SK-N-SH treated with all-trans-retinoic acid at 6 μM for 48 hours (cell line): ENCODE data around the gene CDYL.

Experiments
- BACH2 ChIP-seq: fragments of 250-450 bp; sonication (Bioruptor Pico); IDR thresholded peaks from 2 replicates; pipeline ENCODE4 v1.9.0; 2021; ENCODE audit warnings: mild to moderate bottlenecking, borderline replicate concordance
- CSDC2 ChIP-seq: fragments of 250-450 bp; sonication (Bioruptor Pico); IDR thresholded peaks from 2 replicates; pipeline ENCODE4 v1.5.0; 2020; ENCODE audit warnings: mild to moderate bottlenecking, moderate library complexity
- PPARA ChIP-seq: fragments of 250-450 bp; sonication (Bioruptor Pico); IDR thresholded peaks from 2 replicates; pipeline ENCODE4 v1.5.0; 2020; ENCODE audit warnings: mild to moderate bottlenecking, borderline replicate concordance
- ZFP3 ChIP-seq: fragments of 250-450 bp; sonication (Bioruptor Pico); IDR thresholded peaks from 2 replicates; pipeline ENCODE4 v1.5.0; 2020; ENCODE audit warnings: mild to moderate bottlenecking, moderate library complexity
- ZFP30 ChIP-seq: fragments of 450-650 bp; formaldehyde crosslinking; IDR thresholded peaks from 2 replicates; pipeline ENCODE4 v1.5.0; 2022; ENCODE audit warnings: mild to moderate bottlenecking, moderate library complexity
- TF ChIP-seq, protein P1 (sequence below): fragments of 250-450 bp; sonication (Bioruptor Pico); IDR thresholded peaks from 2 replicates; pipeline ENCODE4 v1.8.0; 2020; ENCODE audit warnings: mild to moderate bottlenecking, moderate library complexity, borderline replicate concordance

DNA sequence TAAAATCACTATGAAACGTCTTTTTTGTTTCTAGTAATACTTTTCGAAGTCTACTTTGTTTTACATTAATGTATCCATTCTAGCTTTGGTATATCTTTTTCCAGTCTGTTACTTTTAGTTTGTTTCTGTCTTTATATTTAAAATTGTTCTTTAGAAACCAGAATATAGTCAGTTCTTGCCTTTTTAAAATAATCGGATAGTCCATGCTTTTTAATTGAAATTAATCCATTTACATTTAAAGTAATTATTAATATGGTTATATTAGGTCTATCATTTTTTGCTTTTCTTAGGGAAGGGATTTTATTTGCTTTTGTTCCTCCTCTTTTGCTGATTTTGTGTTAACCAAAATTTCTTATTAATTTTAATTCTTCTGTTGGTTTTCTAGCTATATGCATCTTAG is 23.7 kb downstream of the CDYL start:
- no peak for TF ChIP-seq CSDC2 (CRISPR knock-in tag)
- TF ChIP-seq PPARA (CRISPR knock-in tag), result no peak
- TF ChIP-seq BACH2 (CRISPR knock-in tag), result no peak
- TF ChIP-seq ZFP30 (CRISPR knock-in tag), result no peak
- TF ChIP-seq ZFP3 (CRISPR knock-in tag), result no peak
- TF ChIP-seq, protein P1, sequence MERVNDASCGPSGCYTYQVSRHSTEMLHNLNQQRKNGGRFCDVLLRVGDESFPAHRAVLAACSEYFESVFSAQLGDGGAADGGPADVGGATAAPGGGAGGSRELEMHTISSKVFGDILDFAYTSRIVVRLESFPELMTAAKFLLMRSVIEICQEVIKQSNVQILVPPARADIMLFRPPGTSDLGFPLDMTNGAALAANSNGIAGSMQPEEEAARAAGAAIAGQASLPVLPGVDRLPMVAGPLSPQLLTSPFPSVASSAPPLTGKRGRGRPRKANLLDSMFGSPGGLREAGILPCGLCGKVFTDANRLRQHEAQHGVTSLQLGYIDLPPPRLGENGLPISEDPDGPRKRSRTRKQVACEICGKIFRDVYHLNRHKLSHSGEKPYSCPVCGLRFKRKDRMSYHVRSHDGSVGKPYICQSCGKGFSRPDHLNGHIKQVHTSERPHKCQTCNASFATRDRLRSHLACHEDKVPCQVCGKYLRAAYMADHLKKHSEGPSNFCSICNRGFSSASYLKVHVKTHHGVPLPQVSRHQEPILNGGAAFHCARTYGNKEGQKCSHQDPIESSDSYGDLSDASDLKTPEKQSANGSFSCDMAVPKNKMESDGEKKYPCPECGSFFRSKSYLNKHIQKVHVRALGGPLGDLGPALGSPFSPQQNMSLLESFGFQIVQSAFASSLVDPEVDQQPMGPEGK (CRISPR knock-in tag), result no peak
